NCI-H1436 treated with DMSO at 0.1 percent for 48 hours (cell line): ENCODE results near the gene TDRD9.

Experiments used
- DNase-seq: peaks from one replicate; lab custom pipeline; 2025; lab: John Stamatoyannopoulos, UW

The TDRD9 gene

GRCh38 chr14:104031384-104031783, 103.1 kb downstream of the TDRD9 start:
- no peak for DNase-seq

GRCh38 chr14:104034976-104035699, 106.9 kb downstream of the TDRD9 start:
- no peak for DNase-seq

GRCh38 chr14:104036212-104036611, 108.0 kb downstream of the TDRD9 start:
- DNase-seq: no peak

- DNase-seq: no peak
Observed at GRCh38 chr14:104037074-104037473, 108.8 kb downstream of the TDRD9 start.

GRCh38 chr14:104037903-104038302, 109.6 kb downstream of the TDRD9 start:
- DNase-seq: no peak

- no peak for DNase-seq
Observed at GRCh38 chr14:104039214-104039613, 111.0 kb downstream of the TDRD9 start.

GRCh38 chr14:104040539-104040938, 112.3 kb downstream of the TDRD9 start:
- DNase-seq: no peak

- DNase-seq: no peak
Observed at GRCh38 chr14:104041430-104042104, 113.3 kb downstream of the TDRD9 start.

GRCh38 chr14:104044016-104044415, 115.8 kb downstream of the TDRD9 start:
- DNase-seq: no peak

GRCh38 chr14:104047761-104048160, 119.5 kb downstream of the TDRD9 start:
- no peak for DNase-seq

- DNase-seq: no peak
Observed at GRCh38 chr14:104048758-104049507, 120.7 kb downstream of the TDRD9 start.

GRCh38 chr14:104049576-104050240, 121.5 kb downstream of the TDRD9 start:
- no peak for DNase-seq

GRCh38 chr14:104051092-104051813, 123.0 kb downstream of the TDRD9 start:
- DNase-seq: no peak

- DNase-seq: no peak
Observed at GRCh38 chr14:104054222-104054905, 126.1 kb downstream of the TDRD9 start.

- no peak for DNase-seq
Observed at GRCh38 chr14:104062281-104062680, 134.0 kb downstream of the TDRD9 start.

GRCh38 chr14:104064003-104064402, 135.7 kb downstream of the TDRD9 start:
- DNase-seq: no peak

- DNase-seq: no peak
Observed at GRCh38 chr14:104066279-104066678, 138.0 kb downstream of the TDRD9 start.

GRCh38 chr14:104066719-104067295, 138.6 kb downstream of the TDRD9 start:
- no peak for DNase-seq

- no peak for DNase-seq
Observed at GRCh38 chr14:104069541-104069940, 141.3 kb downstream of the TDRD9 start.

- no peak for DNase-seq
Observed at GRCh38 chr14:104072586-104072985, 144.3 kb downstream of the TDRD9 start.

- DNase-seq: no peak
Observed at GRCh38 chr14:104073764-104074163, 145.5 kb downstream of the TDRD9 start.
